H1 (cell line): ENCODE measurements around the gene ZNF691. TPM values are rescaled to one million over a fixed set of nuclear protein-coding genes. Genes with fewer than 3 reads are reported as not detected.

Experiments
- ATF3 ChIP-seq: IDR thresholded peaks from 2 replicates; pipeline ENCODE4 v1.6.1; 2011; ENCODE audit warnings: low read depth, mild to moderate bottlenecking, low read length; ENCODE audit not compliant: insufficient read depth
- CEBPB ChIP-seq: IDR thresholded peaks from 2 replicates; pipeline ENCODE4 v1.6.1; 2012; ENCODE audit warnings: low read depth, low read length
- CHD7 ChIP-seq: fragments of 300-600 bp; sonication (generic); IDR thresholded peaks from 2 replicates; pipeline ENCODE4 v1.7.1; 2012; ENCODE audit warnings: low read length, moderate library complexity, mild to moderate bottlenecking, inconsistent platforms; ENCODE audit not compliant: insufficient replicate concordance
- MAX ChIP-seq: IDR thresholded peaks from 2 replicates; pipeline ENCODE4 v1.6.1; 2012; ENCODE audit warnings: inconsistent platforms
- NANOG ChIP-seq: IDR thresholded peaks from 2 replicates; pipeline ENCODE4 v1.6.1; 2011; ENCODE audit warnings: low read length, low read depth, mild to moderate bottlenecking, inconsistent platforms; ENCODE audit not compliant: insufficient read depth, poor library complexity, severe bottlenecking
- POLR2A ChIP-seq, 2 experiments: IDR thresholded peaks; 1 replicate in 1 of 2; 2 replicates in 1 of 2; pipeline ENCODE4 v1.6.1; 2011; ENCODE audit warnings: low read depth in 2 of 2, low read length in 2 of 2, mild to moderate bottlenecking in 2 of 2; ENCODE audit errors: control extremely low read depth in 1 of 2
- RFX5 ChIP-seq: IDR thresholded peaks from 2 replicates; pipeline ENCODE4 v1.6.1; 2011; ENCODE audit warnings: low read depth, low read length, improper control_type of control experiment, borderline replicate concordance
- RNF2 ChIP-seq: fragments of 200-900, 300-1000 bp; sonication (generic); IDR thresholded peaks from 2 replicates; pipeline ENCODE4 v1.7.1; 2016; ENCODE audit warnings: borderline replicate concordance, low read depth, mild to moderate bottlenecking, antibody characterized with exemption, low read length; ENCODE audit not compliant: poor library complexity, severe bottlenecking; ENCODE audit errors: missing control alignments
- RXRA ChIP-seq: IDR thresholded peaks from 2 replicates; pipeline ENCODE4 v1.6.1; 2011; ENCODE audit warnings: low read depth, mild to moderate bottlenecking, low read length, moderate library complexity; ENCODE audit not compliant: insufficient read depth
- YY1 ChIP-seq: IDR thresholded peaks from 2 replicates; pipeline ENCODE4 v1.6.1; 2011; ENCODE audit warnings: low read depth, mild to moderate bottlenecking, low read length
- ZNF274 ChIP-seq: IDR thresholded peaks from 2 replicates; pipeline ENCODE4 v1.7.0; 2012; ENCODE audit warnings: low read length, borderline replicate concordance; ENCODE audit errors: extremely low read depth
- polyA plus RNA-seq, 7 experiments: library from polyadenylated mRNA; depleted of rRNA in 3 of 7; stranded (reverse) in 5 of 7; unstranded in 2 of 7; fragments of >200 nt in 5 of 7; fragments of 200-250 nt in 2 of 7; gene quantifications; 1 replicate in 5 of 7; 2 replicates in 1 of 7; 4 replicates in 1 of 7; pipeline versions ENCODE4 v1.2.1 to v1.2.3, GENCODE V29; 2011 to 2013; ENCODE audit warnings: missing spikeins in 2 of 7, mixed read lengths in 2 of 7
- total RNA-seq: library from RNA; stranded (reverse); fragmentation: NEBNext Ultra II Directional; extraction: Animal tissue kit (Norgen Biotek cat#: 25700); gene quantifications from 2 replicates; pipeline ENCODE4 v1.2.1, GENCODE V29; 2021

ZNF691 gene
- total and polyA plus RNA-seq, 2 of the 8 experiments (the other 6 are each of a cell fraction or from before 2014, with no cell fraction given) = 19.5 TPM

GRCh38 chr1:42886800-42887199 lies 40.4 kb downstream of the ZNF691 start (continued):
- TF ChIP-seq CHD7 (no peak), MAX (no peak), ATF3 (no peak), NANOG (no peak), ZNF274 (no peak), RNF2 (no peak), RXRA (no peak), POLR2A (IDR thresholded peaks at IDR 0.05; ENCODE audit: control extremely low read depth in 1 of 2, low read depth in 2 of 2, low read length in 2 of 2) (no peak), CEBPB (no peak), YY1 (no peak), RFX5 (no peak)
